ENCODE measurements around the gene NSRP1.

NSRP1 gene

GRCh38 chr17:30092886-30093285 lies 23.7 kb upstream of the NSRP1 start:
- Histone ChIP-seq H3K4me3 (ENCODE audit: severe bottlenecking) (no peak overlapping the region), H3K36me3 (ENCODE audit: low read depth) (no peaks in the 10 kb centered on the region), H3K27ac (ENCODE audit: poor library complexity, severe bottlenecking) (no peak overlapping the region), H3K27me3 (ENCODE audit: insufficient read depth, poor library complexity, severe bottlenecking) (no peaks in the 10 kb centered on the region), H3K9me3 (ENCODE audit: severe bottlenecking) (no peaks in the 10 kb centered on the region), H3K4me1 (ENCODE audit: insufficient read depth, poor library complexity, severe bottlenecking) (peaks cover 2% of the 10 kb centered on the region)
- DNase-seq (ENCODE audit: low spot score) (no peak), ATAC-seq (ENCODE audit: low read depth) (no peak)
- no peak for TF ChIP-seq CTCF (IDR thresholded peaks at IDR 0.05; ENCODE audit: poor library complexity, severe bottlenecking)

GRCh38 chr17:30093463-30094147 lies 23.0 kb upstream of the NSRP1 start:
- TF ChIP-seq CTCF (IDR thresholded peaks at IDR 0.05; ENCODE audit: poor library complexity, severe bottlenecking), result peak; percentile 86

GRCh38 chr17:30095507-30096244 lies 20.9 kb upstream of the NSRP1 start:
- DNase-seq (ENCODE audit: low spot score) (no peak), ATAC-seq (ENCODE audit: low read depth) (peak; percentile 77)
- H3K4me1 ChIP-seq (ENCODE audit: insufficient read depth, poor library complexity, severe bottlenecking), result peaks cover 2% of the 10 kb centered on the region
- H3K27me3 ChIP-seq (ENCODE audit: insufficient read depth, poor library complexity, severe bottlenecking), result no peaks in the 10 kb centered on the region
- peak; percentile 66 for TF ChIP-seq CTCF (IDR thresholded peaks at IDR 0.05; ENCODE audit: poor library complexity, severe bottlenecking)
- H3K4me3 ChIP-seq (ENCODE audit: severe bottlenecking), result no peak overlapping the region
- H3K36me3 ChIP-seq (ENCODE audit: low read depth), result no peaks in the 10 kb centered on the region
- no peaks in the 10 kb centered on the region for H3K9me3 ChIP-seq (ENCODE audit: severe bottlenecking)
- H3K27ac ChIP-seq (ENCODE audit: poor library complexity, severe bottlenecking), result no peak overlapping the region

More at GRCh38 chr17:30093463-30094147, 23.0 kb upstream of the NSRP1 start:
- Histone ChIP-seq H3K27me3 (ENCODE audit: insufficient read depth, poor library complexity, severe bottlenecking) (no peaks in the 10 kb centered on the region), H3K27ac (ENCODE audit: poor library complexity, severe bottlenecking) (no peak overlapping the region), H3K4me3 (ENCODE audit: severe bottlenecking) (no peak overlapping the region), H3K36me3 (ENCODE audit: low read depth) (no peaks in the 10 kb centered on the region), H3K9me3 (ENCODE audit: severe bottlenecking) (no peaks in the 10 kb centered on the region), H3K4me1 (ENCODE audit: insufficient read depth, poor library complexity, severe bottlenecking) (peaks cover 2% of the 10 kb centered on the region)
- DNase-seq (ENCODE audit: low spot score), result no peak
- ATAC-seq (ENCODE audit: low read depth), result peak; percentile 62

- H3K4me3 ChIP-seq (ENCODE audit: severe bottlenecking), result no peak overlapping the region
- no peaks in the 10 kb centered on the region for H3K27me3 ChIP-seq (ENCODE audit: insufficient read depth, poor library complexity, severe bottlenecking)
- no peak for TF ChIP-seq CTCF (IDR thresholded peaks at IDR 0.05; ENCODE audit: poor library complexity, severe bottlenecking)
- no peak overlapping the region for H3K27ac ChIP-seq (ENCODE audit: poor library complexity, severe bottlenecking)
- H3K36me3 ChIP-seq (ENCODE audit: low read depth), result no peaks in the 10 kb centered on the region
- DNase-seq (ENCODE audit: low spot score), result no peak
- ATAC-seq (ENCODE audit: low read depth), result no peak
- no peaks in the 10 kb centered on the region for H3K9me3 ChIP-seq (ENCODE audit: severe bottlenecking)
- H3K4me1 ChIP-seq (ENCODE audit: insufficient read depth, poor library complexity, severe bottlenecking), result no peaks in the 10 kb centered on the region
Measured at GRCh38 chr17:30101686-30102390, 14.8 kb upstream of the NSRP1 start.
